Measurements from ENCODE around the gene SGO2.

- TF ChIP-seq POLR2AphosphoS5 (IDR thresholded peaks at IDR 0.05; ENCODE audit: low read depth, low read length) (no peak), POLR2A (IDR thresholded peaks at IDR 0.05; ENCODE audit: low read depth, low read length) (no peak), TAF1 (IDR thresholded peaks at IDR 0.05; ENCODE audit: borderline replicate concordance, low read depth, low read length) (no peak)
Measured at GRCh38 chr2:200588076-200588678, 62.2 kb downstream of the SGO2 start.

Measured in GM12892 (cell line).